Myocyte (in vitro differentiated cells): Measurements from ENCODE around the gene ATG13. TPM values are rescaled to one million over a fixed set of nuclear protein-coding genes. Genes with fewer than 3 reads are reported as not detected.

ENCODE experiments used
- DNase-seq: peaks from one replicate; pipeline ENCODE4 v3.0.0-alpha.2; 2012; ENCODE audit warnings: low read depth
- total RNA-seq: library from RNA; depleted of rRNA; stranded (reverse); fragments of >200 nt; gene quantifications from 2 replicates; pipeline ENCODE4 v1.2.3, GENCODE V29; 2014

ATG13 gene
- total RNA-seq, 1 donor from 2014 or later: 68.2 TPM

DNA sequence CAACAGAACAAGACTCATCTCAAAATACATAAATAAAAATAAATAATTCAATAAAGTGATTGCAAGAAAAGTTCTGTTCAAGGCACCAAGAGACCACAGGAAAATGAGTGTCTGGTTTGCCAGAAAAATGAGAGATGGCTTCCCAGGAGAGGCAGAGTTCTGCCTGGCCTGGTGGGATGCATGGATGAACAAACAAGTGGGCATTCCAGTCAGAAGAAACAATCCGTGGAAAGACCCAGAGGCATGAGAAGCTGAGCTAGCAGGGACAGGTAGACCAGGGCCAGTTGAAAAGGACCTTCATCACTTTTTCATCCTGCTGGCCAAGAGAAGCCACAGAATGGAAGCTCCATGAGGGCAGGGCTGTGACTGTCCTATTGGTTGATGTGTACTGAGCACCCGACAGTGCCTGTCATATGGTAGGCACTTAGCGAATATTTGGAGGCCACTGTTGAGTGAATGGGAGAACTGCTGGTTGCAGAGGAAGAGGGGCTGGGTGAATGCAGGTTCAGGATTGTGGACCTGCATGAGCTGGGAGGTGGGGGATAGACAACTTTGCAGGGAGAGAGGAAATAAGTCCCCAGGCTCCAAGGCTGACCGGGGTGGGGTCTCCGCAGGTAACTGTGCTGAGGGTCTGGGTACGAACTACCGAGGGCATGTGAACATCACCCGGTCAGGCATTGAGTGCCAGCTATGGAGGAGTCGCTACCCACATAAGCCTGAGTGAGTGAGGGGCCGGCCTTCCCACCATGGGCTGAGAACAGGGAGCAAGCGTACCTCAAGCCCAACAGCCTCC, 105.4 kb downstream of the ATG13 start:
- no peak for DNase-seq

DNA sequence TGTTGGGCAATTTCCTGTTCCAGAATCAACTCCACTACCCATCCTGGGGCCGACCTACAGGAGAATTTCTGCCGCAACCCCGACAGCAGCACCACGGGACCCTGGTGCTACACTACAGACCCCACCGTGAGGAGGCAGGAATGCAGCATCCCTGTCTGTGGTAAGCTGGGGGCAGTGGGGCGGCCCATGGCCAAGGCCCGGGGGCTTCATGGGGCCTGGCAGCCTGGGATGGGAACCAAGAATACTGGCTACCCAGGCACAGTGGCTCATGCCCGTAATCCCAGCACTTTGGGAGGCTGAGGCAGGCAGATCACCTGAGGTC, 106.0 kb downstream of the ATG13 start:
- no peak for DNase-seq

DNA sequence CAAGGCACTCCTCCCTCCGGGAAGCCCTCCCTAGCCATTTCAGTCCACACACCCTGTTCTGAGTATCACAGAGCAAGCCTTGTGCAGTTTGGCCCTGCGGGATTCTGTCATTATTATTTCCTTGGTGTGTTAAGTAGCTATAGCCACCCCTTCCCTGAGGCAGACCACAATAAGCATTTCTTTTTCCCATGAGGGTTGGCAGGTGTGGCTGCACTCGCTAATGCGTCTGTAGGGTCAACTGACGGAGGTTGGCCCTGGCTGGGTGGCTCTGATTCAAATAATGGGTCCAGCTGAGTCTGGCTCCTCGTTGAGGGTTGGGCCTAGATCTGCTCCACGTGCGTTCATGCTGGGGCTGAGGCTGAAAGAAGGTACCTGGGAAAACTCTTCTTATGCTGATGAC, 106.7 kb downstream of the ATG13 start:
- DNase-seq: peak; percentile 38

Other genes with a start within 250 kb of the ATG13 start
- gene MDK, start 235.9 kb upstream of the ATG13 start, total RNA-seq: 147 and 185 TPM in 2 replicates
- 0.19 TPM in 1 of 2 replicates, not detected in the other for gene CHRM4, start 225.8 kb upstream of the ATG13 start, total RNA-seq
- 18.7 and 30.9 TPM in 2 replicates for gene AMBRA1, start 23.5 kb upstream of the ATG13 start, total RNA-seq
- 2.7 and 4.3 TPM in 2 replicates for gene HARBI1, start 326 bp upstream of the ATG13 start, total RNA-seq
- gene ARHGAP1, start 83.1 kb downstream of the ATG13 start, total RNA-seq: 27.3 and 31.0 TPM in 2 replicates
- gene ZNF408, start 83.5 kb downstream of the ATG13 start, total RNA-seq: 8.8 and 10.3 TPM in 2 replicates
- not detected in 2 replicates for gene F2, start 101.7 kb downstream of the ATG13 start, total RNA-seq
- gene CKAP5, start 228.7 kb downstream of the ATG13 start, total RNA-seq: 63.8 and 68.0 TPM in 2 replicates